Measurements from ENCODE around the gene IL11.

The IL11 gene

DNA sequence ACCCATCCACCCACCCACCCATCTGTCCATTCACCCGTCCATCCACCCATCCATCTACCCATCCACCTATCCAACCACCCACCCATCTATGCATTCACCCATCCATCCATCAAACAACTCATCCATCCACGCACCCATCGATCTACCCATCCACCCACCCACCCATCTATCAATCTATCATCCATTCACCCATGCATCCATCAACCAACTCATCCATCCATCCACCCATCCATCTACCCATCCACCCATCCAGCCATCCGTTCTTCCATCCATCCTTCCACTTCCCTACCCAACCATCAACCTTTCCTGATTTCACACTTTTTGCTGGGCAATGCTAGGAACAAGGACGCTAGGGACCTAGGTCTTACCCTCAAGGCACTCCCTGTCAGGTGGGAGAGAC lies 11.8 kb upstream of the IL11 start:
- Histone ChIP-seq H3K27ac (no peak overlapping the region), H3K36me3 (no peaks in the 10 kb centered on the region), H3K4me3 (ENCODE audit: low read depth in 1 of 2, low read length in 1 of 2) (no peak overlapping the region), H3K27me3 (peaks cover 47% of the 10 kb centered on the region), H3K4me1 (ENCODE audit: control insufficient read depth in 1 of 2, insufficient read depth in 1 of 2, low read depth in 1 of 2, low read length in 1 of 2) (peaks cover 27 to 29% of the 10 kb centered on the region in 2 experiments), H3K9me3 (no peaks in the 10 kb centered on the region)
- TF ChIP-seq, protein P1, sequence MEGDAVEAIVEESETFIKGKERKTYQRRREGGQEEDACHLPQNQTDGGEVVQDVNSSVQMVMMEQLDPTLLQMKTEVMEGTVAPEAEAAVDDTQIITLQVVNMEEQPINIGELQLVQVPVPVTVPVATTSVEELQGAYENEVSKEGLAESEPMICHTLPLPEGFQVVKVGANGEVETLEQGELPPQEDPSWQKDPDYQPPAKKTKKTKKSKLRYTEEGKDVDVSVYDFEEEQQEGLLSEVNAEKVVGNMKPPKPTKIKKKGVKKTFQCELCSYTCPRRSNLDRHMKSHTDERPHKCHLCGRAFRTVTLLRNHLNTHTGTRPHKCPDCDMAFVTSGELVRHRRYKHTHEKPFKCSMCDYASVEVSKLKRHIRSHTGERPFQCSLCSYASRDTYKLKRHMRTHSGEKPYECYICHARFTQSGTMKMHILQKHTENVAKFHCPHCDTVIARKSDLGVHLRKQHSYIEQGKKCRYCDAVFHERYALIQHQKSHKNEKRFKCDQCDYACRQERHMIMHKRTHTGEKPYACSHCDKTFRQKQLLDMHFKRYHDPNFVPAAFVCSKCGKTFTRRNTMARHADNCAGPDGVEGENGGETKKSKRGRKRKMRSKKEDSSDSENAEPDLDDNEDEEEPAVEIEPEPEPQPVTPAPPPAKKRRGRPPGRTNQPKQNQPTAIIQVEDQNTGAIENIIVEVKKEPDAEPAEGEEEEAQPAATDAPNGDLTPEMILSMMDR (IDR thresholded peaks at IDR 0.05): no peak

DNA sequence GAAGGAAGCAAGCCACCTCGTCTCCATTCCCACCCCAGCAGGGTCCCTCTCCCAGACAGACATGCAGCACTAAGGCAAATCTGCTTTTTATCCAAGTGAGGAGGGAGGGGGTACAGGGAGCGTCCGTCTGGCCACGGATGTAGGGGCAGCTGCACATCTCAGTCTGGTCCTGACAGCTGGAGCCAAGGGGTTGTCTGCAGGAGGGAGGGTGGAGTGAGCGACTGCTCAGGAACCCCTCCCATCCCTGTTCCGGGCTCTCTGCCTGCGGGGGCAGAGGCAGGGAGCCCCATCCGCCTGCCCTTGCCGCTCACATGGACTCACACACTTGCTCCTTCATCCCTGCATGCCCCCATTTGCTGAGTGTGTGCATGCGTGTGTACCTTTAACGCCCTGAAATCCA lies 8.9 kb upstream of the IL11 start:
- TF ChIP-seq, protein P1 (IDR thresholded peaks at IDR 0.05): no peak
- peaks cover 76% of the 10 kb centered on the region for H3K27me3 ChIP-seq
- peaks cover 8 to 10% of the 10 kb centered on the region in 2 experiments for H3K4me1 ChIP-seq (ENCODE audit: control insufficient read depth in 1 of 2, insufficient read depth in 1 of 2, low read depth in 1 of 2, low read length in 1 of 2)
- no peaks in the 10 kb centered on the region for H3K9me3 ChIP-seq
- H3K36me3 ChIP-seq: no peaks in the 10 kb centered on the region
- no peak overlapping the region for H3K4me3 ChIP-seq (ENCODE audit: low read depth in 1 of 2, low read length in 1 of 2)
- H3K27ac ChIP-seq: no peak overlapping the region

DNA sequence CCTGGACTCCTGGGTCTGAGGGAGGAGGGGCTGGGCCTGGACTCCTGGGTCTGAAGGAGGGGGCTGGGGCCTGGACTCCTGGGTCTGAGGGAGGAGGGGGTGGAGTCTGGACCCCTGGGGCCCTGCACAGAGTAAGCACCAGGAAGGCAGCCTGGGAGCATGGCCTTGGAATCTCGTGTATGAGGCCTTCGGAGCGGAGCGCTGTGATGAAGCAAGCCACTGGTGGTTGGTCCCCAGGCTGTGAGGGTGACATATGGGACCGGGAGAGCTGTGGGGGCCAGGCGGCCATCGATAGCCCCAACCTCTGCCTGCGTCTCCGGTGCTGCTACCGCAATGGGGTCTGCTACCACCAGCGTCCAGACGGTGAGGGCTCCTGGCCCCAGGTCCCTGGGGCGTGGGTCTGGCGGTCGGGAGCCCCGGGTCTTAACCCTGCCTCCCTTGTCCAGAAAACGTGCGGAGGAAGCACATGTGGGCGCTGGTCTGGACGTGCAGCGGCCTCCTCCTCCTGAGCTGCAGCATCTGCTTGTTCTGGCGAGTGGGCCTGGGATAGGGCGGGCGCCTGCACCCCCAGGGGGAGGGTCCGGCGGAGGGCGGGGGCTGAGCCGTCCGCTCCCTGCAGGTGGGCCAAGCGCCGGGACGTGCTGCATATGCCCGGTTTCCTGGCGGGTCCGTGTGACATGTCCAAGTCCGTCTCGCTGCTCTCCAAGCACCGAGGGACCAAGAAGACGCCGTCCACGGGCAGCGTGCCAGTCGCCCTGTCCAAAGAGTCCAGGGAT lies 7.3 kb upstream of the IL11 start:
- TF ChIP-seq, protein P1 (IDR thresholded peaks at IDR 0.05): no peak
- Histone ChIP-seq H3K4me1 (ENCODE audit: control insufficient read depth in 1 of 2, insufficient read depth in 1 of 2, low read depth in 1 of 2, low read length in 1 of 2) (no peaks in the 10 kb centered on the region), H3K27ac (no peak overlapping the region), H3K9me3 (no peaks in the 10 kb centered on the region), H3K4me3 (ENCODE audit: low read depth in 1 of 2, low read length in 1 of 2) (no peak overlapping the region), H3K36me3 (no peaks in the 10 kb centered on the region), H3K27me3 (peaks cover 83% of the 10 kb centered on the region)

DNA sequence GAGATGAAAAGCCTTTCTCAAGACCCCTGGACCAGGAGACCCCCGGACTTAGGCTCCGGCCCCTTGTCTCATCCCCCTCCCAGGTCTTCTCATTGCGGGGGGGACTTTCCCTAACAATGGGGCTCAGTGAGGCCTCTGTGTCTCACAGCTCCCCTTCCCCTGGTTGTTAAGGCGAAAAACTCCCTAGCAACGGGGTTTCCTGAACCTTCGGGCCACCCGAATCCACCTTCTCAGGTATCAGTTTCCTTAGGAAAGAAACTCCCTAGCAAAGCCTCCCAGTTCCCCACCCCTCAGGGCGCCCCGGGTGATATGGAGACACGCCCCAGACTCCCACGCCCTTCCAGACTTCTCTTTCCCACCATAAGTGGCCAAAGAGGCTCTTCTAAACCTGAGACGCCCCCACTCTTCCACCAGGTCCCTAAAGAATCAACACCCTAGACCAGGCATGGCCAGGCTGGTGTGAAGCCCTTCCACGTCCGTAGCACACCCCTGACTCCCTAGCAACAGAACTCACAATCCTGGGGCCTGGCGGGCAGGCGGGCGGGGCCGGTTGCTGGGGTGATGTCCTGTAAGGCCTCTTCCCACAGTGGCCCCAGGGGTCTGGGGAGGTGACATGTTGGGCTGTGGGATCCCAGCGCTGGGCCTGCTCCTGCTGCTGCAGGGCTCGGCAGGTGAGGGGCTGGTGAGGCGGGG lies 6.1 kb upstream of the IL11 start, which contains the start of gene TMEM190:
Gene TMEM190, plus strand, starts transcription at position 586 of the 693 bp plus-strand sequence. Its CDS starts 28 bp downstream, at position 614.
- Histone ChIP-seq H3K9me3 (no peaks in the 10 kb centered on the region), H3K4me1 (ENCODE audit: control insufficient read depth in 1 of 2, insufficient read depth in 1 of 2, low read depth in 1 of 2, low read length in 1 of 2) (no peaks in the 10 kb centered on the region), H3K27me3 (peaks cover 83% of the 10 kb centered on the region), H3K27ac (no peak within 1 kb of the TSS), H3K36me3 (no peaks in the 10 kb centered on the region), H3K4me3 (ENCODE audit: low read depth in 1 of 2, low read length in 1 of 2) (no peak within 1 kb of the TSS)
- TF ChIP-seq, protein P1 (IDR thresholded peaks at IDR 0.05): no peak

DNA sequence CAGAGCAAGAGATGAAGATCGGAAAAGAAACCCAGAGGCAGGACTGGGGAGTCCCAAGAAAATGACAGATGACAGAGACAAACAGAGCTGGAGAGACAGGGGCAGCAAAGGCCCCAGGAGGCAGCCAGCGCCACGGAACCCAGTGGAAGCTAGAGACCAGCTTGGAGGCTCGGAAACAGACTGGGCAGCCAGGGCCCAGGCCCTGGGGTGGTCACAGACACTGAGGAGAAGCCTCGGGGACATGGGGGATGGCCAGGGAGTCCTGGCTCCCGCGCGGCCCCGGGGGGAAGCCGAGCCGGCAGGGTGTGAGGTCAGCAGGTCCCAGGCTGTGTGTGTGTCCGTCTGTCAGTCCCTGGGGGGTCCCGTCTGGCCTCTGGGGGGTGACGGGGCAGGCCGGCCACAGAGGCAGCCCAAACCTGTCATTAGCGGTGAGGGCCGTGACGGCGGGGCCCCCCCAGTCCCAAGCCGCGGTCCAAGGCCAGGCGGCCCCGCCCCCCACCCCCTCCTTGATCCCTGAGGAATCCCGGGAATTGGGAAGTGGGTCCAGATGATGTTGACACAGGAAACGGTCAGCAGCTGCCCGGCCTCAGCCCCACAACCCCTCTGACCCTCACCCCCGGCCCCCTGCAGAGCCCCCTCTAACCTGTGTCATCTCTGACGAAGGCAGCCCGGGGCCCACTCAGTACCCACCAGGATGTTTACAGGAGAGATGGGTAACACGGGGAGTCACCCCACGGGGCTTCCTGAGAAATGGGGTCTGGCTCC lies 3.9 kb upstream of the IL11 start:
- Histone ChIP-seq H3K4me3 (ENCODE audit: low read depth in 1 of 2, low read length in 1 of 2) (no peak overlapping the region), H3K27ac (no peak overlapping the region)

More for the DNA sequence above, 3.9 kb upstream of the IL11 start:
- no peaks in the 10 kb centered on the region for H3K36me3 ChIP-seq
- no peaks in the 10 kb centered on the region for H3K9me3 ChIP-seq
- TF ChIP-seq, protein P1 (IDR thresholded peaks at IDR 0.05): no peak
- H3K4me1 ChIP-seq (ENCODE audit: control insufficient read depth in 1 of 2, insufficient read depth in 1 of 2, low read depth in 1 of 2, low read length in 1 of 2): no peaks in the 10 kb centered on the region
- peaks cover 100% of the 10 kb centered on the region for H3K27me3 ChIP-seq

All from neutrophil (primary cell).